ENCODE data around the gene DTD1.

DTD1 gene, protein sequence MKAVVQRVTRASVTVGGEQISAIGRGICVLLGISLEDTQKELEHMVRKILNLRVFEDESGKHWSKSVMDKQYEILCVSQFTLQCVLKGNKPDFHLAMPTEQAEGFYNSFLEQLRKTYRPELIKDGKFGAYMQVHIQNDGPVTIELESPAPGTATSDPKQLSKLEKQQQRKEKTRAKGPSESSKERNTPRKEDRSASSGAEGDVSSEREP

DNA sequence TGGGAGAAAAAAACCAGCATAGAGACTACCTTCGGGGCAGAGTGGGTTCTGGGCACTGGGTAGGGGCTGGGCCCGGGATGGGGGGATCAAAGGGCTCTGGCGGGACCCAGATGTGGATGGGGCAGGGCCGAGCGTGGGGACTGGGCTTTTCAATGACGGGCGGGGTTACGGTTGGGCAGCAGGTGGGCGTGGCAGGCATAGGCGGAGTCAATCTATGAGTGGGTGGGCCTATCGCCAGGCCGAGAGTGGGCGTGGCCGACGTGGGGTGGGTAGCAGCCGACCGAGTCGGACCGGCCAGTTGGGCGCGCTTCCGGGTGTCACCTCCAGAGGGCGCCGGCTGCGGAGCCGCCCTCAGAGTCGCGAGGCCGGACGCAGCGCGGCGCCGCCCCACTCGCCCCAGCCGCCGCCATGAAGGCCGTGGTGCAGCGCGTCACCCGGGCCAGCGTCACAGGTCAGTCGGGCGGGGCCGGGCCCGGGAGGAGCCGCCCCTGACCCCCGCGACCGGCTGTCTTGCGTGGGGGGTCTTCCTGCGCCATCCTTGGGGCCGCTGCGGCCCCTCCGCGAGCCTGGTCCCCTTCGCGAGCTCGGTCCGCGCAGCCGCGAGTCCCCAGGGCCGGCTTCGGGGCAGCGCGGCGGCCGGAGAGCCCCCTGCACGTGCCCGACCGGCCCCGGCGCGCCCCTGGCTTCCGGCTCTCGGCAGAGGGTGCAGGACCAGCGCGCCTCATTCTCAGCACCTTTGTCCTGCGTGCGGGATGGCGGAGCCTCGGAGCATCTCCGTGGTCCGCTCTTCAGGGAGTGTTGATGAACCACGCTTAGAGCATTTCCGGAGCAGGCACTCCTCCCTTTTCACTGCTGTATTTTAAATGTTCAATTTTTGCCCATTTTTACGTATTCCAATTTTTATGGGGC lies at the start of gene DTD1:
Gene DTD1 (plus strand): TSS at position 390 of the 909 bp plus-strand sequence. CDS start 19 bp downstream, at position 409.
- TF ChIP-seq, protein P1, sequence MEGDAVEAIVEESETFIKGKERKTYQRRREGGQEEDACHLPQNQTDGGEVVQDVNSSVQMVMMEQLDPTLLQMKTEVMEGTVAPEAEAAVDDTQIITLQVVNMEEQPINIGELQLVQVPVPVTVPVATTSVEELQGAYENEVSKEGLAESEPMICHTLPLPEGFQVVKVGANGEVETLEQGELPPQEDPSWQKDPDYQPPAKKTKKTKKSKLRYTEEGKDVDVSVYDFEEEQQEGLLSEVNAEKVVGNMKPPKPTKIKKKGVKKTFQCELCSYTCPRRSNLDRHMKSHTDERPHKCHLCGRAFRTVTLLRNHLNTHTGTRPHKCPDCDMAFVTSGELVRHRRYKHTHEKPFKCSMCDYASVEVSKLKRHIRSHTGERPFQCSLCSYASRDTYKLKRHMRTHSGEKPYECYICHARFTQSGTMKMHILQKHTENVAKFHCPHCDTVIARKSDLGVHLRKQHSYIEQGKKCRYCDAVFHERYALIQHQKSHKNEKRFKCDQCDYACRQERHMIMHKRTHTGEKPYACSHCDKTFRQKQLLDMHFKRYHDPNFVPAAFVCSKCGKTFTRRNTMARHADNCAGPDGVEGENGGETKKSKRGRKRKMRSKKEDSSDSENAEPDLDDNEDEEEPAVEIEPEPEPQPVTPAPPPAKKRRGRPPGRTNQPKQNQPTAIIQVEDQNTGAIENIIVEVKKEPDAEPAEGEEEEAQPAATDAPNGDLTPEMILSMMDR (IDR thresholded peaks at IDR 0.05; ENCODE audit: low read depth, low read length): peak; percentile 45
- H3K4me3 ChIP-seq (ENCODE audit: low read depth, low read length): peak within 1 kb of the TSS; percentile 71

DNA sequence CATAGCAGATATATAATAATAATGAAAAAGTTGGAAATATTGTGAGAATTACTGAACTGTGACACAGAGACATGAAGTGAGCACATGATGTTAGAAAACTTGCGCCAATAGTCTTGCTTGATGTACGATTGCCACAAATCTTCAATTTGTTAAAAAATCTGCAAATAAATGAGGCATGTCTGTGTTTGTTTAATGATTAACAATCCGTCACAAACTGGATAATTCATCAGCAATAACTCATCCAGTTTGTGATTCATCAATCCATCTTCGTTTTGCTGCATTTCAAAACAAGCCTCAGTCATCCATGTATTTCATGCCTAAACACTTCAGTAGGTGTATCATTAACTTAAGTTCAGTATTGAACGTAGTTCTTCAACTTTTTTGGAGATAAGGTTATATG lies 46.1 kb upstream of the DTD1 start:
- no peak overlapping the region for H3K4me3 ChIP-seq (ENCODE audit: low read depth, low read length)
- TF ChIP-seq, protein P1 (IDR thresholded peaks at IDR 0.05; ENCODE audit: low read depth, low read length): no peak

DNA sequence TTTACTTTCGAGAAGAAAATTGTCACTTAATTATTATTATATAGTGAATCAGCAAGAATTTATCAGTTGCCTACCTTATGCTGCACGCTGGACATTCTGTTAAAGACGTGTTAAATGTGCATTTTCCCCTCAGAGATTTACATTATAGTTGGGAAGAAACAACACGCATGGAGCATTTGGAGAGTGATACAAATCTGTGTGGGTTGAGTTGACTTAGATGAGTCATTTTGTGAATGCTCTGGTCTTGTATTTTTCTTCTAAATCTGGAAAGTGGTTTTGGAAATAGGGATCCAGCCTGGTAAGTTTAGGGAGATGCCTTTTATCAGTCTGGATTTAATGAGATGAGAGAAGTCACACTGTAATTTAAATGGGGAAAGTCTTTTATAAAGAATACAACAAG lies 44.6 kb upstream of the DTD1 start:
- TF ChIP-seq, protein P1 (IDR thresholded peaks at IDR 0.05; ENCODE audit: low read depth, low read length): no peak
- no peak overlapping the region for H3K4me3 ChIP-seq (ENCODE audit: low read depth, low read length)

DNA sequence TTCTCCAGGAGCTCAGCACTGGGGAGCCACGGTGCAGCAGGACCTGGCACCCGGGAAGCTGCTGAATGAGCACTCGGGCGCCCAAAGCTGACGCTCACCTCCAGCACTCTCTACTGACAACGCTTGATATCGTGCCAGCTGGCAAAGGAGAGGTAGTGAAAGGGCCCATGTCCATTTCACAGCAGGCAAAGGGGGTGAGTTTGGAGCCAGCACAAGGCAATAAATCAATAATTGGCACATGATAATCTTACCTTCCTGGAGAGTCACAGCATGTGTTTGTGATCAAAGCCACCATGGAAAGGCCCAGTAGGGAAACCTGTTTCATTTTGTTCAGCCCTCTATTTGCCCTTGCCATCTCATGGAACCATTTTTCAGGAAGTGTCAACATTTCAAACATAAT lies 43.9 kb upstream of the DTD1 start:
- no peak overlapping the region for H3K4me3 ChIP-seq (ENCODE audit: low read depth, low read length)
- TF ChIP-seq, protein P1 (IDR thresholded peaks at IDR 0.05; ENCODE audit: low read depth, low read length): no peak

DNA sequence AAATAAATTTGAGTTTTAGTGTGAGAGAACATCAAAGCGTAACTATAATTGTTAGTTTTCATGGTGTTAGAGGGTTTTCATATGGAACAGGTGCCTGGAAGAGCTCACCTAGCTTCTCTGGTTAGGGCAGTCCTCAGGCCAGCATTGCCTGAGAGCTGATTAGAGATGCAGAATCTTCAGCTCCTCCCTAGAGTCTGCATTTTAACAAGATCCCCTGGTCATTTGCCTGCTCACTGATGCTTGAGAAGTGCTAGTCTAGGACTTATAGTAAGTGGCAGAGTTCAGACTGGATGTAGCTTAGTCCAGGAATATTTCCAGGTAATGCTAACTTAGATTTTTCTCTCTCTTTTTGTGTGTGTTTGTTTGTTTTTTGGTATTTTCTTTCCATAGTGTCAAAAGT lies 42.3 kb upstream of the DTD1 start:
- TF ChIP-seq, protein P1 (IDR thresholded peaks at IDR 0.05; ENCODE audit: low read depth, low read length): no peak
- H3K4me3 ChIP-seq (ENCODE audit: low read depth, low read length): no peak overlapping the region

DNA sequence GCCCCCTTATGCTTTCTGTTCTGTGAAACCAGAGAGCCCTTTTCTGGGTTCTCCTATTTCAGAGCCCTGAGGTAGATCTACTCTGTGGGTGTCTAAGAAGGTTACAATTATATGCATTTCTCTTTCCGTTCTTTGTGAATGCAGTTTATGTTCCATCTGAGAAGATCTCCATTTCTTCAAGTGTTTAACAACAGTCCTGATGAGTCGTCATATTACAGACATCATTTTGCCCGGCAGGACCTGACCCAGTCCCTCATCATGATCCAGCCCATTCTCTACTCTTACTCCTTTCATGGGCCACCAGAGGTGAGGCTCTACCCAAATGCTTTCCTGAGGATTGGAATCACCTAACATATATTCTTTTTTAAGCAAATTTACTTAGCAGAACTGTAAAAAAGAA lies 39.4 kb upstream of the DTD1 start:
- no peak overlapping the region for H3K4me3 ChIP-seq (ENCODE audit: low read depth, low read length)
- TF ChIP-seq, protein P1 (IDR thresholded peaks at IDR 0.05; ENCODE audit: low read depth, low read length): no peak

DNA sequence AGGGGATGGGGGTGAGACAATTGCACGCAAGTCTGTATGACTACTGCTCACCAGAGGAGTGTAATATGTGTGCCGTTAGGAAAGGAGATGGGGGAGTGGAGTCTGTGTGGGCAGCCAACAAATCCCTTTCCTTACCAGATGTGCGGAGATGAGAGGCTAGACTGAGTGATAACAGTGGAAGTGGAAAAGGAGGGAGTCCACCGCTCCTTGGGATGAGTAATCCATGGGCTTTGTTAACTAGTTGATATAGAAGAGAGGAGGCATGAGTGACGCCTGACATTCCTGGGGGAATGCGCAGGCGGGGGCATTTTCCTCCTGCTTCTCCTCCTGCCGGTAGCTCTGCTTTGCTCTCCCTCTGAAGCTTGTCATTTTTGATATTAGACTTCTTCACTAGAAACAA lies 34.1 kb upstream of the DTD1 start:
- no peak overlapping the region for H3K4me3 ChIP-seq (ENCODE audit: low read depth, low read length)
- TF ChIP-seq, protein P1 (IDR thresholded peaks at IDR 0.05; ENCODE audit: low read depth, low read length): no peak

All from WI38 (cell line).